NCI-H2196 treated with DMSO at 0.1 percent for 48 hours (cell line): ENCODE measurements around the gene EZH2.

Source experiments
- DNase-seq: peaks from one replicate; lab custom pipeline; 2025; ENCODE audit not compliant: unreplicated experiment; lab: John Stamatoyannopoulos, UW

EZH2 gene

GRCh38 chr7:148772297-148773089 lies 111.6 kb downstream of the EZH2 start:
- no peak for DNase-seq

GRCh38 chr7:148770004-148770403 lies 114.1 kb downstream of the EZH2 start:
- no peak for DNase-seq

GRCh38 chr7:148763622-148764021 lies 120.5 kb downstream of the EZH2 start:
- no peak for DNase-seq

- DNase-seq: no peak
Measured at GRCh38 chr7:148761499-148762278, 122.4 kb downstream of the EZH2 start.
